K562 (cell line): ENCODE results near the gene EIF2S1. TPM values are rescaled to one million over a fixed set of nuclear protein-coding genes. Genes with fewer than 3 reads are reported as not detected.

Experiments used
- ATAC-seq: fragments of 200-7000 bp; cut with Tn5 transposase; 3 replicates; pipeline ENCODE4 v1.9.1; 2020; ENCODE audit warnings: moderate library complexity
- BruUV-seq: library from RNA; stranded (reverse); fragments of 400-500 nt; replicated peaks from 2 replicates; lab custom pipeline; 2021; lab: Mats Ljungman, UMichigan
- CTCF ChIA-PET: fragments of 300-600 bp; formaldehyde crosslinking; extraction: SDS; loops from one replicate; lab custom pipeline; 2021; ENCODE audit warnings: low intra/inter-chr PET ratio; lab: Yijun Ruan, JAX
- POLR2A ChIA-PET: fragments of 300-600, 350-650 bp; sonication (Branson Sonifier 250); formaldehyde crosslinking; extraction: SDS; loops from one replicate; lab custom pipeline; 2021; ENCODE audit warnings: antibody characterized with exemption, inconsistent platforms; lab: Yijun Ruan, JAX
- DNase-seq, 4 experiments: peaks; one replicate each; pipeline versions ENCODE4 v3.0.0 to v3.0.0-alpha.2; 2011 to 2018; ENCODE audit warnings: low spot score in 3 of 4, mixed read lengths in 3 of 4; ENCODE audit errors: extremely low read depth in 1 of 4
- FAIRE-seq: peaks from 2 replicates; lab custom pipeline; 2011; peaks lifted over from hg19 to GRCh38; lab: Jason Lieb, UNC
- H2AFZ ChIP-seq: 2 replicates; pipeline ENCODE4 v1.6.0; 2011; ENCODE audit warnings: low read depth, low read length, control low read depth, inconsistent platforms
- H3K27ac ChIP-seq: fragments of 200-600 bp; 3 replicates; pipeline ENCODE4 v1.8.0; 2011; ENCODE audit warnings: low read depth, mild to moderate bottlenecking, control low read depth, inconsistent platforms, low read length, moderate library complexity, mixed read lengths; ENCODE audit errors: extremely low read depth
- H3K27me3 ChIP-seq, 2 experiments: fragments of 300-600 bp in 1 of 2; 2 replicates in 1 of 2; 3 replicates in 1 of 2; pipeline versions ENCODE4 v1.6.0 to v1.8.0; 2011; ENCODE audit warnings: inconsistent platforms in 2 of 2, low read length in 2 of 2, mild to moderate bottlenecking in 1 of 2, mixed read lengths in 1 of 2, moderate library complexity in 1 of 2; ENCODE audit not compliant: control insufficient read depth in 2 of 2, insufficient read depth in 2 of 2
- H3K36me3 ChIP-seq: fragments of 300-600 bp; 3 replicates; pipeline ENCODE4 v1.8.0; 2011; ENCODE audit warnings: mild to moderate bottlenecking, low read length, inconsistent platforms; ENCODE audit not compliant: control insufficient read depth, insufficient read depth
- H3K4me1 ChIP-seq, 2 experiments: fragments of 200-600 bp in 1 of 2; replicated peaks in 1 of 2; 2 replicates in 1 of 2; 3 replicates in 1 of 2; pipeline versions ENCODE4 v1.5.1 to v1.8.0; 2011; ENCODE audit warnings: inconsistent platforms in 2 of 2, low read length in 2 of 2, mild to moderate bottlenecking in 1 of 2, mixed read lengths in 1 of 2, moderate library complexity in 1 of 2; ENCODE audit not compliant: control insufficient read depth in 2 of 2, insufficient read depth in 2 of 2
- H3K4me2 ChIP-seq: 2 replicates; pipeline ENCODE4 v1.6.1; 2011; ENCODE audit warnings: low read length, control low read depth, inconsistent platforms, mixed read lengths; ENCODE audit not compliant: insufficient read depth
- H3K4me3 ChIP-seq: fragments of 200-600 bp; sonication (generic), shearing (Covaris generic); 2 replicates; pipeline ENCODE4 v1.5.1; 2016; ENCODE audit warnings: control low read depth, inconsistent platforms
- H3K79me2 ChIP-seq: fragments of 200-600 bp; 3 replicates; pipeline ENCODE4 v1.8.0; 2011; ENCODE audit warnings: low read length, inconsistent platforms; ENCODE audit not compliant: control insufficient read depth, insufficient read depth
- H3K9ac ChIP-seq, 2 experiments: 2 replicates each; pipeline versions ENCODE4 v1.6.0 to v1.6.1; 2011; ENCODE audit warnings: low read depth in 2 of 2, low read length in 2 of 2, control low read depth in 1 of 2, inconsistent platforms in 1 of 2, mild to moderate bottlenecking in 1 of 2, mixed read lengths in 1 of 2; ENCODE audit not compliant: insufficient read depth in 1 of 2
- H3K9me1 ChIP-seq: one replicate; pipeline ENCODE4 v1.6.0; 2011; ENCODE audit warnings: inconsistent platforms, mild to moderate bottlenecking, low read length, moderate library complexity; ENCODE audit not compliant: control insufficient read depth, insufficient read depth
- H3K9me3 ChIP-seq: replicated peaks from 2 replicates; pipeline ENCODE4 v1.5.1; 2011; ENCODE audit warnings: low read depth, low read length, inconsistent platforms; ENCODE audit not compliant: control insufficient read depth, insufficient read depth
- H4K20me1 ChIP-seq: replicated peaks from 2 replicates; pipeline ENCODE4 v1.6.1; 2011; ENCODE audit warnings: low read length, inconsistent platforms, mixed read lengths; ENCODE audit not compliant: control insufficient read depth, insufficient read depth
- ATF4 ChIP-seq: fragments of 450-650 bp; formaldehyde crosslinking; IDR thresholded peaks from 2 replicates; pipeline ENCODE4 v1.4.0; 2022; ENCODE audit warnings: mild to moderate bottlenecking, moderate library complexity
- CBFA2T2 ChIP-seq: fragments of 450-650 bp; conservative IDR thresholded peaks from 2 replicates; pipeline ENCODE4 v1.6.1; 2017; ENCODE audit warnings: mild to moderate bottlenecking
- CCAR2 ChIP-seq: fragments of 200-400 bp; formaldehyde crosslinking; IDR thresholded peaks from 2 replicates; pipeline ENCODE4 v1.6.1; 2017; ENCODE audit warnings: mild to moderate bottlenecking, low read depth, low read length
- CEBPB ChIP-seq: fragments of 450-650 bp; IDR thresholded peaks from 2 replicates; pipeline ENCODE4 v1.6.1; 2016; ENCODE audit warnings: missing genetic modification characterization, missing compliant biosample characterization
- ELF4 ChIP-seq: fragments of 450-650 bp; formaldehyde crosslinking; IDR thresholded peaks from 2 replicates; pipeline ENCODE4 v1.4.0; 2022; ENCODE audit warnings: missing genetic modification characterization
- EP300 ChIP-seq: IDR thresholded peaks from 2 replicates; pipeline ENCODE4 v1.6.1; 2012; ENCODE audit warnings: low read length, improper control_type of control experiment
- MAFG ChIP-seq: fragments of 450-650 bp; conservative IDR thresholded peaks from 2 replicates; pipeline ENCODE4 v1.6.1; 2016; ENCODE audit warnings: missing genetic modification characterization, missing compliant biosample characterization
- PCBP1 ChIP-seq: fragments of 200-400 bp; formaldehyde crosslinking; IDR thresholded peaks from 2 replicates; pipeline ENCODE4 v1.6.1; 2018; ENCODE audit warnings: mild to moderate bottlenecking, low read depth, low read length; ENCODE audit not compliant: poor library complexity, severe bottlenecking
- WGBS: fragments of 100-300 bp; shearing (Covaris generic); methylation state at CpG from one replicate; pipeline ENCODE4 v1.1.6; 2016; ENCODE audit warnings: low coverage, mixed read lengths; ENCODE audit not compliant: insufficient coverage; ENCODE audit errors: missing lambda C conversion rate; 5-methylcytosine and 5-hydroxymethylcytosine counted together
- in situ Hi-C: fragments of 300-500 bp; cut with MboI; formaldehyde crosslinking; loops from 4 replicates; pipeline ENCODE4 v1.15.0; 2018; ENCODE audit warnings: inconsistent platforms, mixed read lengths
- intact Hi-C: fragments of 100-400 bp; cut with micrococcal nuclease; formaldehyde crosslinking; loops from 2 replicates; pipeline ENCODE4 v1.14.2; 2022
- polyA plus RNA-seq, 8 experiments: library from polyadenylated mRNA; depleted of rRNA in 4 of 8; stranded (reverse) in 5 of 8; unstranded in 3 of 8; fragments of >200 nt; fragmentation: Nextera tagmentation in 2 of 8; fragmentation: Illumina TruSeq in 1 of 8; extraction: Ambion mirVana in 2 of 8; extraction: Trizol in 1 of 8; gene quantifications; 2 replicates each; pipeline versions ENCODE4 v1.2.1 to v1.2.3, GENCODE V29; 2011 to 2014; ENCODE audit warnings: inconsistent platforms in 1 of 8, missing spikeins in 1 of 8
- total RNA-seq, 7 experiments: library from RNA; depleted of rRNA in 6 of 7; stranded (reverse); fragments of >200 nt in 6 of 7; fragmentation: Illumina TruSeq in 2 of 7; extraction: Trizol in 2 of 7; gene quantifications; 2 replicates each; pipeline versions ENCODE4 v1.2.1 to v1.2.3, GENCODE V29; 2011 to 2021; ENCODE audit warnings: low replicate concordance in 1 of 7
- TF ChIP-seq, protein P1 (sequence below): fragments of 200-800 bp; sonication (Bioruptor generic); IDR thresholded peaks from 2 replicates; pipeline ENCODE4 v1.6.1; 2017; ENCODE audit warnings: missing genetic modification characterization, missing compliant biosample characterization
- TF ChIP-seq, protein P2 (sequence below): sonication (generic); formaldehyde crosslinking; IDR thresholded peaks from 2 replicates; pipeline ENCODE4 v1.8.0; 2023; ENCODE audit warnings: missing genetic modification reagents, mild to moderate bottlenecking, borderline replicate concordance
- TF ChIP-seq, protein P3 (sequence below): fragments of 450-650 bp; IDR thresholded peaks from 2 replicates; pipeline ENCODE4 v1.6.1; 2016; ENCODE audit warnings: missing biosample characterization, missing genetic modification characterization

Gene EIF2S1
- total and polyA plus RNA-seq, 9 of the 15 experiments (the other 6 are each of a cell fraction or from before 2014, with no cell fraction given): 216 to 1,018 (median 332) TPM

GRCh38 chr14:67421356-67422224, 61.5 kb downstream of the EIF2S1 start:
- no peaks in the 10 kb centered on the region for H3K36me3 ChIP-seq
- POLR2A ChIA-PET: interaction anchor here (0.6 to 1.4 kb wide), 3 partner anchors 26 to 445 kb away, joined by 3 to 4 read pairs (median 3); partner anchors contain the start of gene ATP6V1D
- CTCF ChIA-PET: no interaction called here
- peak in 2 of 4 experiments; percentile 24 to 43 for DNase-seq
- H3K9ac ChIP-seq: peak overlapping the region in 1 of 2 experiments; percentile 46; a peak in 2 of 4 replicates
- H3K27me3 ChIP-seq: no peaks in the 10 kb centered on the region
- peak overlapping the region; percentile 87 for H2AFZ ChIP-seq
- no peaks in the 10 kb centered on the region for H4K20me1 ChIP-seq
- no peaks in the 10 kb centered on the region for H3K79me2 ChIP-seq
- in situ Hi-C loops (loop anchor here (10.0 kb wide), 1 partner anchor 153 kb away; no protein-coding TSS in a partner anchor), intact Hi-C loops (no loop called here)
- FAIRE-seq: no peak
- WGBS: 29% methylated on average over 9 of the region's 11 CpGs
- H3K4me2 ChIP-seq: peak overlapping the region; percentile 55; the same call in 1 of the 2 replicates
- 0 out of 3 replicates have a peak, but pooled peaks have one; percentile 3 for ATAC-seq
- H3K27ac ChIP-seq: peak overlapping the region; percentile 39; the same call in 1 of the 3 replicates
- no TSS peak for BruUV-seq
- H3K4me1 ChIP-seq: peaks cover 35 to 53% of the 10 kb centered on the region in 2 experiments
- H3K9me3 ChIP-seq: 0 out of 2 replicates have a peak, but pooled peaks cover 2% of the 10 kb centered on the region
- H3K9me1 ChIP-seq: no peaks in the 10 kb centered on the region
- no peak overlapping the region for H3K4me3 ChIP-seq
- TF ChIP-seq, protein P1, sequence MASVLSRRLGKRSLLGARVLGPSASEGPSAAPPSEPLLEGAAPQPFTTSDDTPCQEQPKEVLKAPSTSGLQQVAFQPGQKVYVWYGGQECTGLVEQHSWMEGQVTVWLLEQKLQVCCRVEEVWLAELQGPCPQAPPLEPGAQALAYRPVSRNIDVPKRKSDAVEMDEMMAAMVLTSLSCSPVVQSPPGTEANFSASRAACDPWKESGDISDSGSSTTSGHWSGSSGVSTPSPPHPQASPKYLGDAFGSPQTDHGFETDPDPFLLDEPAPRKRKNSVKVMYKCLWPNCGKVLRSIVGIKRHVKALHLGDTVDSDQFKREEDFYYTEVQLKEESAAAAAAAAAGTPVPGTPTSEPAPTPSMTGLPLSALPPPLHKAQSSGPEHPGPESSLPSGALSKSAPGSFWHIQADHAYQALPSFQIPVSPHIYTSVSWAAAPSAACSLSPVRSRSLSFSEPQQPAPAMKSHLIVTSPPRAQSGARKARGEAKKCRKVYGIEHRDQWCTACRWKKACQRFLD (CRISPR knock-in tag): no peak
- TF ChIP-seq, protein P2, sequence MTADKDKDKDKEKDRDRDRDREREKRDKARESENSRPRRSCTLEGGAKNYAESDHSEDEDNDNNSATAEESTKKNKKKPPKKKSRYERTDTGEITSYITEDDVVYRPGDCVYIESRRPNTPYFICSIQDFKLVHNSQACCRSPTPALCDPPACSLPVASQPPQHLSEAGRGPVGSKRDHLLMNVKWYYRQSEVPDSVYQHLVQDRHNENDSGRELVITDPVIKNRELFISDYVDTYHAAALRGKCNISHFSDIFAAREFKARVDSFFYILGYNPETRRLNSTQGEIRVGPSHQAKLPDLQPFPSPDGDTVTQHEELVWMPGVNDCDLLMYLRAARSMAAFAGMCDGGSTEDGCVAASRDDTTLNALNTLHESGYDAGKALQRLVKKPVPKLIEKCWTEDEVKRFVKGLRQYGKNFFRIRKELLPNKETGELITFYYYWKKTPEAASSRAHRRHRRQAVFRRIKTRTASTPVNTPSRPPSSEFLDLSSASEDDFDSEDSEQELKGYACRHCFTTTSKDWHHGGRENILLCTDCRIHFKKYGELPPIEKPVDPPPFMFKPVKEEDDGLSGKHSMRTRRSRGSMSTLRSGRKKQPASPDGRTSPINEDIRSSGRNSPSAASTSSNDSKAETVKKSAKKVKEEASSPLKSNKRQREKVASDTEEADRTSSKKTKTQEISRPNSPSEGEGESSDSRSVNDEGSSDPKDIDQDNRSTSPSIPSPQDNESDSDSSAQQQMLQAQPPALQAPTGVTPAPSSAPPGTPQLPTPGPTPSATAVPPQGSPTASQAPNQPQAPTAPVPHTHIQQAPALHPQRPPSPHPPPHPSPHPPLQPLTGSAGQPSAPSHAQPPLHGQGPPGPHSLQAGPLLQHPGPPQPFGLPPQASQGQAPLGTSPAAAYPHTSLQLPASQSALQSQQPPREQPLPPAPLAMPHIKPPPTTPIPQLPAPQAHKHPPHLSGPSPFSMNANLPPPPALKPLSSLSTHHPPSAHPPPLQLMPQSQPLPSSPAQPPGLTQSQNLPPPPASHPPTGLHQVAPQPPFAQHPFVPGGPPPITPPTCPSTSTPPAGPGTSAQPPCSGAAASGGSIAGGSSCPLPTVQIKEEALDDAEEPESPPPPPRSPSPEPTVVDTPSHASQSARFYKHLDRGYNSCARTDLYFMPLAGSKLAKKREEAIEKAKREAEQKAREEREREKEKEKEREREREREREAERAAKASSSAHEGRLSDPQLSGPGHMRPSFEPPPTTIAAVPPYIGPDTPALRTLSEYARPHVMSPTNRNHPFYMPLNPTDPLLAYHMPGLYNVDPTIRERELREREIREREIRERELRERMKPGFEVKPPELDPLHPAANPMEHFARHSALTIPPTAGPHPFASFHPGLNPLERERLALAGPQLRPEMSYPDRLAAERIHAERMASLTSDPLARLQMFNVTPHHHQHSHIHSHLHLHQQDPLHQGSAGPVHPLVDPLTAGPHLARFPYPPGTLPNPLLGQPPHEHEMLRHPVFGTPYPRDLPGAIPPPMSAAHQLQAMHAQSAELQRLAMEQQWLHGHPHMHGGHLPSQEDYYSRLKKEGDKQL (CRISPR knock-in tag): no peak
- TF ChIP-seq, protein P3, sequence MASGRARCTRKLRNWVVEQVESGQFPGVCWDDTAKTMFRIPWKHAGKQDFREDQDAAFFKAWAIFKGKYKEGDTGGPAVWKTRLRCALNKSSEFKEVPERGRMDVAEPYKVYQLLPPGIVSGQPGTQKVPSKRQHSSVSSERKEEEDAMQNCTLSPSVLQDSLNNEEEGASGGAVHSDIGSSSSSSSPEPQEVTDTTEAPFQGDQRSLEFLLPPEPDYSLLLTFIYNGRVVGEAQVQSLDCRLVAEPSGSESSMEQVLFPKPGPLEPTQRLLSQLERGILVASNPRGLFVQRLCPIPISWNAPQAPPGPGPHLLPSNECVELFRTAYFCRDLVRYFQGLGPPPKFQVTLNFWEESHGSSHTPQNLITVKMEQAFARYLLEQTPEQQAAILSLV (tag): no peak
- TF ChIP-seq PCBP1 (no peak), CEBPB (tag) (peak; percentile 33; the same call in 1 of the 2 replicates), CCAR2 (no peak), EP300 (no peak), MAFG (tag) (peak; percentile 79), ELF4 (CRISPR knock-in tag) (no peak), ATF4 (0 out of 2 replicates have a peak, but pooled peaks have one; percentile 45), CBFA2T2 (no peak)
